ENCODE measurements around the gene NUDT16.
A peak's percentile ranks its signal among the peaks of the same experiment; 100 is the strongest.

The NUDT16 gene

GRCh38 chr3:131381445-131382291 is at the start of gene NUDT16:
TSS of gene NUDT16 (plus strand) at chr3:131381774. CDS start at chr3:131381805, 31 bp downstream.
- H3K4me3 ChIP-seq (ENCODE audit: low read depth, low read length), result peak within 1 kb of the TSS; percentile 83

DNA sequence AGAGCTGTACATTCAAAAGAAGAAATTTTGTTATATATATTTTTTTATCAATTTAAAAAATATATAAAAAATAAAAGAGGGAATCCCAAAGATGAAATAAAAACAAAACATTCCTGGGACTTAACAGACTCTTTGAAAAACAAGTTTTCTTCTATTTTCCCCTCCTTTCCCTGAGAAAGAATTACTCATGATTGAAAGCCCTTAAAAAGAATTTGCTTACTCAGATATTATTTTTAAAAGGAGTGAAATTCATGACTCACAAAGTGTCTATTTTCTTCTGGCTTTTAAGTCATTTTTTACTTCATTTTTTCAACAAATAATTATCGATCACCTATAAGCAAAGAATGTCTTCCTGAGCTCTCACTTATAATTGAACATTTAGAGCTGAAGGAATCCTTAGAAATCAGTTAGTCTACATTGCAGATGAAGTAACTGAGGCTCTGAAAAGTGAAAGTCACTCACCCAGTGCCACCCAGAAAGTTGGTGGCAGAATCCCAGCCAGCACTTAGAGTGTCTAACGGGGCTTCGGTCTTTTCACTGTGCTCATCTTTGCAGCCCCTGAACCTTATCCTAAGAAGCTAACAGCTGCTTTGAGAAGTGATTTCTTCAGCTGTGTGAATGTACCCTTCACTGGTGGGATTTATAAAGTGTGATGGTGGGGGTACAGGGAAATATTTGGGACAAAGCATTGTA is 42.5 kb upstream of the NUDT16 start:
- no peak overlapping the region for H3K4me3 ChIP-seq (ENCODE audit: low read depth, low read length)

GRCh38 chr3:131341761-131342160 is 39.8 kb upstream of the NUDT16 start:
- no peak overlapping the region for H3K4me3 ChIP-seq (ENCODE audit: low read depth, low read length)

DNA sequence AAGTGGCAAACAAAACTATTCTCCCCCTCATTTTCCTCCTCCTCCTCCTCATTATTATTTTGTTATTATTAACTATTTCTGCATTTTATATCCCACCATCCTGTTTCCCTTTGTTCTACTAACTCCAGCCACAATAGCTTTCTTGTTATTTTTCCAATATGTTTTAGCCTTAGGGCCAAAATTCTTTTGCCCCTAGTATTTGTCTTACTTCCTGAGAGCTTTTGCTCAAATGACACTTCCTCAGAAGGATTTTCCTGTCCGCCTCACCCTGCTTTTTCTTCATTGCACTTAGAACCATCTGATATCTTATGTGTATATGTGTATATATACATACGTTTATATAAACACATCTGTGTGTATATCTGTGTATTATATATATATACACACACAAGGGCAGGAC is 32.7 kb upstream of the NUDT16 start:
- no peak overlapping the region for H3K4me3 ChIP-seq (ENCODE audit: low read depth, low read length)

DNA sequence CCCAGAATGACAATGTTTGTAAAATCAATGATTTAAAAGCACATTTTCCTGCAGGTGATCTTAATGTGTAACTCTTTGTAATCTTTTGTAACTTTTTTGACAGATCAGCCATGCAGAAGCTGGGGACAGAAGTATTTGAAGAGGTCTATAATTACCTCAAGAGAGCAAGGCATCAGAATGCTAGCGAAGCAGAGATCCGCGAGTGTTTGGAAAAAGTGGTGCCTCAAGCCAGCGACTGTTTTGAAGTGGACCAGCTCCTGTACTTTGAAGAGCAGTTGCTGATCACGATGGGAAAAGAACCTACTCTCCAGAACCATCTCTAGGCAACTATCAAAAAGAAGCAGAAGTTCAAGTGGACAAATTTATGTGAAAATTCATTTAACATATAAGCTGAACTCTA is 32.1 kb upstream of the NUDT16 start:
- no peak overlapping the region for H3K4me3 ChIP-seq (ENCODE audit: low read depth, low read length)

GRCh38 chr3:131349946-131350347 is 31.6 kb upstream of the NUDT16 start:
- no peak overlapping the region for H3K4me3 ChIP-seq (ENCODE audit: low read depth, low read length)

DNA sequence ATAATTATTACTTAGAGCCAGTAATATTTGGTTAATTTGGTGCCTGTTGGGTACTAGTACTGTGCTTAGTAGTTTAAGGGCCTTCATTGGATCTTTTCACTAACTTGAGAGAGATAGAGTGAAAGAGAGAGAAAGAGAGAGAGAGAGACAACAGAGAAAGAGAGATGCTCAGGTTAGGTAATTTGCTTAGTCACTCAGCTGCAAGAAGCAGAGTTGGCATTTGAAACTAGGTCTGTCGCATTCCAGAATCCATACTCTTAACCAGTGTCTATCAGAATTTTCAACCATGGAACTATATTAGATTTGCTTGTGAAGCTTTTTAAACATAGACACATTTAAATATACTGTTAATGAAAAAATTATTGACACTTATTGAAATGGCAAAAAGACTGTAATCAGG is 31.1 kb upstream of the NUDT16 start:
- H3K4me3 ChIP-seq (ENCODE audit: low read depth, low read length), result no peak overlapping the region

DNA sequence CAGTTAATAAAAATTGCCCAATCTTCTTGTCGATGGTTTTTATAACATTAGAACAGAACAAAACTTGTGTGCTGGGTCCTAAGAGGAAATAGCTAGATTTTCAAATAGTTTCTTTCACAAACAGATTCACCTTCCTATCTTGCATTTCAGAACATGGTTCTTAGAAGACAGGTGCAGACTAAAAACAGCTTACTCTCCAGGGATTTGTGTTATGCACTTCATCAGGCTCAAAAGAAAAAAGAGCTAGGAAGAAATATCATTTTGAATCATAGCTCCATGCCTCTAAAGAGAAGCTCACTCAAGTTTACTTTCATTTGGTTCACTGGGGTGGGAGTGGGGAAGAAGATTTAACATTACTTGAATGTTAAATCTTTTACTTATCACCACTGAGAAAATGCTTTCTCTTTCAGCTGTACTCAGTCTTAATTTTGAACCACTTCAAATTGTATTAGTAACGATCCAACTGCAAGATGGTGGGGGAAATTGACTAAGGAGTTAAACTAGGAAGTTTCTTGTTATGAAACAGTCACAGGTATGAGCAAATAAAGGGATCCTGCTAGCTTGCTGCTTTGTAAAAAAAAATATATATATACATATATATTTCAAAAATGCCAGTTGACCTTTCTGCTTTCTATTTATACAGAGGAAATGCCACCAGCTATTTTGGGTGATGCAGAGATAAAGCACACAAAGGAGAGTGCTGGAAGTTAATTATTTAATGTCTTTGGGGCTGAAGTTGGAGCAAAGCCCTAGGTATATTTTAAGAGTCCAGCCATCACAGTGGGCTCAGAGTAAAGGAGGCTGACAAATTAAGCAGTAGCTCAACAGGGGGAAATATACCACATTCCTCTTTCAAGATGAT is 28.3 kb upstream of the NUDT16 start:
- no peak overlapping the region for H3K4me3 ChIP-seq (ENCODE audit: low read depth, low read length)

GRCh38 chr3:131353986-131354385 is 27.6 kb upstream of the NUDT16 start:
- H3K4me3 ChIP-seq (ENCODE audit: low read depth, low read length), result no peak overlapping the region

- H3K4me3 ChIP-seq (ENCODE audit: low read depth, low read length), result no peak overlapping the region
These were observed 25.5 kb upstream of the NUDT16 start for GRCh38 chr3:131356006-131356595.

DNA sequence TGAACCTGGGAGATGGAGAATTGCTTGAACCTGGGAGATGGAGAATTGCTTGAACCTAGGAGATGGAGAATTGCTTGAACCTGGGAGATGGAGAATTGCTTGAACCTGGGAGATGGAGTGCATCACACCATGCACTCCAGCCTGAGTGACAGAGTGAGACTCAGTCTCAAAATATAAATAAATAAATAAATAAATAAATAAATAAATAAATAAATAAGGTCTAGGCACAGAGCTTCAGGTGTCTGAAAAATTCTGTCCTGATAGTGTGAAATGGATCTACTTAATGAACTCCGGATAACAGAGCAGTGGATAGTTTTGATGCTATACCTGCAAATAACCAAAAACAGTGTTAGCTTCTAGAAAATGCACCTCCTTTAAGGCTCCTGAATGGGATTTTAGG is 24.3 kb upstream of the NUDT16 start:
- no peak overlapping the region for H3K4me3 ChIP-seq (ENCODE audit: low read depth, low read length)

GRCh38 chr3:131360191-131360755 is 21.3 kb upstream of the NUDT16 start:
- no peak overlapping the region for H3K4me3 ChIP-seq (ENCODE audit: low read depth, low read length)

DNA sequence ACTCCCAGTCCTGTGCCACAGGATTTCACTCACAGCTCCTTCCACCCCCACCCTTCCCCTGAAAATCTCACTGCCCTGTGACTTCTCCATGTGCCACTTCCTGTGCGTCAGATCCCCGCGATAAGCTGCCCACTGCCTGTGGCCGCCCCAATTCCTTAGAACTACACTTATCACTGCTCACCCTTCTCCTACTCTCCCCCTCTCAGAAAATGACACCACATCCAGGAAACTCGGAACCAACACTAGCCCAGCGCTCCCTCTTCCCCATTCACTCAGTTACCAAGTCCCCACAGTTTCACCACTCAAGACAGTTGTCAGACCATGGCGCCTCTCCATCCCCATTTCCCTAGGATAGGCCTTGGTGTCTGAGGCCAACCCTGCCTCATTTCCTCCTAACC is 20.5 kb upstream of the NUDT16 start:
- H3K4me3 ChIP-seq (ENCODE audit: low read depth, low read length), result peak overlapping the region; percentile 34

DNA sequence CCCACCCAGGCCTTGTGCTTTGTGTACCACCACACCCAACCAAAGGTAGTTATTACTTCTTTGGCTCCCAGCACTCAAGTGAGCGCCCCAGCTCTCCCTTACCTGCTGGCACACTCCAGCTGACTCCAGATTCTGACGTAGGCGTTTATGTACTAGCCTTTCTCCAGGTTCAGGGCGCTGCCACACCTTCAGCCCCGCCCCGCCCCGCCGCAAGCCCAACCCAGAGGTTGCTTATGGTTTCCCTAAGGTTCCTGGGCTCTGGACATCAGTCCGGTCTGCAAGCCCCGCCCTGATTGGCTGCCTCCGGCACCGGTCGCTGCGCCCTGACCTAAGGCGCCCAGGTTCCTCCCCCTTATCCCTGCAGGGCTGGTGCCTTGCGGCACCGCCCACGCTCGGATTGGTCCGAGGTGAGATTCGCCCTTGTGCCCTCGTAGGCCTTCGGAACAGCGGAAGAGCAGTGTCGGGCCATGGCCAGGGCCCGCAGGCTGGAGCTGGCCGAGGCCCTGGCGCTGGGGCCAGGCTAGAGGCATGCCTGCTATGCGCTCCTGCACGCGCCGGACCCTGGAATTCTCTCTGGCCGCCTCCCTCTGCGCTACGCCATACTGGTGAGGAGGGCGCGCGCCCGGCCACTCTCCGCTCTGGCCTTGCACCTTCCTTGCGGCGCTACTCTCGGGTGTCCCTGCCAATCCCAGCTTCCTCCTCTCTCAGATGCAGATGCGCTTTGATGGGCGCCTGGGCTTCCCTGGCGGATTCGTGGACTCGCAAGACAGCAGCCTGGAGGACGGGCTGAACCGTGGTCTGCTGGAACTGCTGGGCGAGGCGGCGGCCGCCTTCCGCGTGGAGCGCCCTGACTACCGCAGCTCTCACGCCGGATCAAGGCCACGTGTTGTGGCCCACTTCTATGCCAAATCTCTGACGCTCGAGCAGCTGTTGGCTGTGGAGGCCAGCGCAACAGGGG is 19.8 kb upstream of the NUDT16 start:
- H3K4me3 ChIP-seq (ENCODE audit: low read depth, low read length), result peak overlapping the region; percentile 62

DNA sequence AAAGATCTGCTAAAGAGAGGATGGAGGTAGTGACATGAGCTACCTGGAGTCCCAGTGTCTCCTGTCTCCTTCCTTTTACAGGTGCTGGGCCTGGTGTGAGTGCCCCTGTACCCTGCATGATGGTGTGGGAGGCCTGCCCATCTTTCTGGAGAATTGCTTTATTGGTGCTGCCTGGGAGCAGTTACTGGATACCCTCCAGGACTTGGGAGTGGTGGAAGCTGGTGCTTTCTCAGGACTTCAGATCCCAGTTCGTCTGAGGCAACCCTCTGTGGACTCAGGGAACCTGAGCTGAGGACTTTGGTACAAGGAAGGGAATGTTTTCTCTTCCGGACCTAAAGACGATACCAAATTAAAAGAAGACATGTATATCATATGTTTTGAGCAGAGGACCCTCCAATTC is 18.3 kb upstream of the NUDT16 start:
- H3K4me3 ChIP-seq (ENCODE audit: low read depth, low read length), result no peak overlapping the region

DNA sequence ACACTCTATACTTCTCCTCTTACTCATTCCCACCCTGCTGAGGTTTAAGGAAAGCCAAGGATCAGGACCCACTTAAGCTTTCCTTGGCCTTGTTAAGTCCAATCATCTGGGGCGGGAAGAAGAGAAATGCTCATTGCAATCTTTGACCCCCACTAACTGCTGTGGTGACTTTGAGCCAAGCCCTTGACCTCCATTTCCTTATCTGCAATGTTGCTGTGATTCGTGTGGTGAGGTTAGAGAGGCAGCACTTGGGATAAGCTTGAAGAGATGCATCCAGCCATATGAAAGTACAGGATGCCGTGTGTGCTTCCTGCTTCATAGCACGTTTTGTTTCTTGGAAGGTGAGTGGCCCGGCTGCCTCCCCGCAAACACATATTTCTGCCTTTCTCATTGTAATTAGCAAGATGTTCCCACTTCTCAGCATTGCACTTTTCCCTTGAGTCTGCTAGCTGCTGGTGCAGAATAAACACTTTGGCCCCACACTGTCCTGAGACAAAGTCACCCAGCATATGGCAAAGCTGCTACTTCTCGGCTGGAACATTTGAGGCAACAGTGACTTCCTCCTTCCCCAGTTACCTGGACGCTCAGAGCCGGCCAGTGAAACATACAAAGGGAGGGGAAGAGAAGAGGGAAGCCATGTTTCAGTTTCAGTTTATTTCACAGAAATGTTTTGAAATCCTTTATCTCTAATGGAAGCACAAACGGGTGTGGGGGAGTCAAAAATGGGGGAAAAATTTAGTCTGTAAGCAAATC is 10.5 kb upstream of the NUDT16 start:
- H3K4me3 ChIP-seq (ENCODE audit: low read depth, low read length), result no peak overlapping the region

- H3K4me3 ChIP-seq (ENCODE audit: low read depth, low read length), result no peak overlapping the region
These were observed 9.9 kb upstream of the NUDT16 start for GRCh38 chr3:131371688-131372066.

DNA sequence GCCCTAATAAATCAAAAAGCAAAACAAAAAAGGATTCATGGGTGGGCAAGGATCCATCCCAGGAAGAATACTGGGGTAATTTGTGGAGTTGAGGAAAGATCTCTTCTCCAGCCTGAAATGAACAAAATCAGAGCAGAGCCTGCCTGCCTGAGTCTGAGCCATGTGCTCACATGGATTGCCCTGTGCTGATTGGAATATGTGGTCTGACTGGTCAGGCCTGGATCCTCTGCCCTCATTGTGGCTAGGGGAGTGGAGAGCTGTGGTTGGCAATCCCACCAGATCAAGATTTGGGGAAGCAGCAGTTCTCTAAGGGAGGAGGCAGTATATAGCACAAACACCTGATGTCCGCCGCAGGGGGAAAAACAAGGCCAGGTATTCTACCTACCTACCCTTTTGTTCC is 6.8 kb upstream of the NUDT16 start:
- H3K4me3 ChIP-seq (ENCODE audit: low read depth, low read length), result no peak overlapping the region
